GM10248 (cell line): ENCODE data around the gene VAV2.

Source experiments
- CTCF ChIA-PET: fragments of 300-600 bp; sonication (Branson Sonifier 250); formaldehyde crosslinking; extraction: SDS; loops from one replicate; lab custom pipeline; 2021; ENCODE audit warnings: antibody characterized with exemption; lab: Yijun Ruan, JAX
- POLR2A ChIA-PET: fragments of 350-650 bp; sonication (Branson Sonifier 250); formaldehyde crosslinking; extraction: SDS; loops from one replicate; lab custom pipeline; 2020; ENCODE audit warnings: antibody characterized with exemption; lab: Yijun Ruan, JAX
- DNase-seq: peaks from one replicate; pipeline ENCODE4 v3.0.0; 2012; ENCODE audit errors: extremely low spot score
- CTCF ChIP-seq: IDR thresholded peaks from 2 replicates; pipeline ENCODE4 v1.5.1; 2012; ENCODE audit warnings: mild to moderate bottlenecking, low read depth; ENCODE audit errors: extremely low read depth, missing control alignments, control extremely low read depth

VAV2 gene

DNA sequence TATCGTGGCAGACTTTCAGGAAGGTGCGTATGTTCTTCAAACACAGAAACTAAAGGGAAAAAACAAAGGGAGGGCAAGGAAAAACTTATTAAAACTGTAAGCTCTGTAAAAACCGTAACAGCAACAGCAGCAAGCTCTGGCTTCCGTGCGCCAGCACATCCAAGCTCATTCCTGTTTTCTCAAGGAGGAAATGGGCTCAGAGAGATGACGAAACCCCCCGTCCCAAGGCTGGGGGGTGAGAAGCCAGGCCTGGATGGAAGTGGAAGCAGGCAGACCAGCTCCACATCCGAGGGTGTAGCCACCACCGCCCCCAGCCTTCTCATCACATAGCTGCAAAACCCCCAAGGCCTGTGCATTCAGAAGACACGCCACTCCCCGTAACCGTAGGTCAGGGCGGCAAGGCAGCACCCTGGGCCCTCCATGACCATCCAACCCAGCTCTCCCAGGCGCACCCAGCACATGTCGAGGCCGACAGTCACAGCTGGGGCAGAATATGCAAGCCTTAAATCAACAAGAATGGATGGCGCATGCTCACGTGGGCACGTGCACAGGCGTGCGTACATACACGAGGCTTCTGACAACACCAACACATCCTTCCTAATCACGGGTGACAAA is 52.8 kb downstream of the VAV2 start:
- ChIA-PET POLR2A (no interaction called here), CTCF (interaction anchor here (0.9 to 1.3 kb wide), 3 partner anchors 15 to 55 kb away, joined by 3 to 4 read pairs (median 3); no protein-coding TSS in a partner anchor)
- no peak for DNase-seq
- TF ChIP-seq CTCF: no peak

DNA sequence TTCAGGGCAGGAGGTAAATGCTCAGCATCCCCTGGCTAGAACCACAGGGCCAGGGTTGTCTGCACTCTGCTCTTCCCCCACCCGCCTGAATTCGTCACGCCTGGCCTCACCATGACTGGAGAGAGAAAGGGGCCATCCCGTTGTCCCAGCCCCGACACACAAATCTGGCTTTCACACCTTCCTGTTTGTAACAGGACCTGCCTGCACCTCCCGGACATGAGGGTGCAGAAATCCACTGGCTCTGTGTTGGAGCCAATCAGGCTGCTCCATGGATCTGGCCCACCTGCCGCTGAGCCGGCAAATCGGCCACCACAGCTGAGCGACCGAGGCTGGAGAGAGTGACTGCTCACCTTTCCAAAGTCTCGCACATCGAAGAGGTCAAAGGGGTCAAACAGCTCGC is 53.4 kb downstream of the VAV2 start:
- no peak for TF ChIP-seq CTCF
- no peak for DNase-seq
- ChIA-PET CTCF (interaction anchor here (0.9 to 1.3 kb wide), 3 partner anchors 15 to 55 kb away, joined by 3 to 4 read pairs (median 3); no protein-coding TSS in a partner anchor), POLR2A (no interaction called here)

- ChIA-PET CTCF (no interaction called here), POLR2A (no interaction called here)
- TF ChIP-seq CTCF: no peak
- DNase-seq: no peak
These were observed 54.0 kb downstream of the VAV2 start for GRCh38 chr9:133938086-133938485.

GRCh38 chr9:133937120-133937519 is 55.0 kb downstream of the VAV2 start:
- no peak for DNase-seq
- CTCF ChIA-PET: interaction anchor here (1.2 kb wide), 1 partner anchor 58 kb away, joined by 3 read pairs; no protein-coding TSS in a partner anchor
- POLR2A ChIA-PET: no interaction called here
- no peak for TF ChIP-seq CTCF

GRCh38 chr9:133935328-133936005 is 56.7 kb downstream of the VAV2 start:
- no peak for DNase-seq
- ChIA-PET CTCF (interaction anchor here (1.2 to 2.4 kb wide), 3 partner anchors 10 to 59 kb away, joined by 3 to 9 read pairs (median 4); no protein-coding TSS in a partner anchor), POLR2A (interaction anchor here (0.6 kb wide), 2 partner anchors 9 to 26 kb away, joined by 6 to 7 read pairs; no protein-coding TSS in a partner anchor)
- TF ChIP-seq CTCF: no peak

- no peak for TF ChIP-seq CTCF
- ChIA-PET CTCF (interaction anchor here (0.7 to 2.4 kb wide), 3 partner anchors 11 to 59 kb away, joined by 3 to 9 read pairs (median 4); no protein-coding TSS in a partner anchor), POLR2A (interaction anchor here (0.6 kb wide), 2 partner anchors 10 to 27 kb away, joined by 6 to 7 read pairs; no protein-coding TSS in a partner anchor)
- no peak for DNase-seq
These were observed 57.5 kb downstream of the VAV2 start for GRCh38 chr9:133934482-133935232.
